Measurements from ENCODE around the gene HUNK.

The HUNK gene

GRCh38 chr21:31967334-31967733, 94.5 kb downstream of the HUNK start:
- no peak for DNase-seq
- Histone ChIP-seq H3K4me3 (ENCODE audit: low read depth, low read length) (no peak overlapping the region), H3K36me3 (replicated peaks) (no peaks in the 10 kb centered on the region), H3K27me3 (replicated peaks) (no peaks in the 10 kb centered on the region), H3K27ac (no peak overlapping the region)
- in situ Hi-C loops (cut with HindIII; ENCODE audit: low pct_ligation_motif_present, low sequenced_read_pairs): no loop called here
- TF ChIP-seq CTCF (IDR thresholded peaks at IDR 0.05; ENCODE audit: low read depth, low read length, missing control alignments): no peak

- no peaks in the 10 kb centered on the region for H3K27me3 ChIP-seq (replicated peaks)
- no peak for TF ChIP-seq CTCF (IDR thresholded peaks at IDR 0.05; ENCODE audit: low read depth, low read length, missing control alignments)
- no peak for DNase-seq
- no peak overlapping the region for H3K27ac ChIP-seq
- no peak overlapping the region for H3K4me3 ChIP-seq (ENCODE audit: low read depth, low read length)
- no peaks in the 10 kb centered on the region for H3K36me3 ChIP-seq (replicated peaks)
- in situ Hi-C loops (cut with HindIII; ENCODE audit: low pct_ligation_motif_present, low sequenced_read_pairs): no loop called here
Observed at GRCh38 chr21:31972622-31973021, 99.8 kb downstream of the HUNK start.

DNA sequence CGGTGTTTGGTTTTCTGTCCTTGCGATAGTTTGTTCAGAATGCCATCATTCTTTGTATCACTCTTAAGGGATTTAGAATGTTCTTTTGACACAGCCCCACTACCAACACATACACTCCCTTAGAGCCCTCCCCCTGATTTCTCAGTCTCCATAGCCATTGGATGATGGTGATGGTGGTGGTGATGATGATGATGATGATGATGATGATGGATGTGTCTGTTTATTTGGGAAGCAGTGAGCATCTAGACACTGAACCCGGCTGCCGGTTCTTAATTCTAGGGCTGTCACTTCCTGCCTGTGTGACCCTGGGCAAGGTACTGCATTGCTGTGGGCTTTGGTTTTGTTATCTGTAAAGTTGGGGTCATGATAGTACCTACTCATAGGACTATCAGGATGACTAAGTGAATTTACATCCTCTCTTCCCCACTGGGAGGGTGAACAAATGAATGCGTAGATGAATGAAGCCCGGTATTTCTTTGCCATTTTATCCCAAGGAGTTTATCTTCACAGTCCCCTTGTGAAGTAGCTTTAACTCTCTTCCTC, 100.7 kb downstream of the HUNK start:
- H3K36me3 ChIP-seq (replicated peaks): no peaks in the 10 kb centered on the region

GRCh38 chr21:31974454-31974985, 101.7 kb downstream of the HUNK start:
- in situ Hi-C loops (cut with HindIII; ENCODE audit: low pct_ligation_motif_present, low sequenced_read_pairs): no loop called here

More for the DNA sequence above, 100.7 kb downstream of the HUNK start:
- DNase-seq: no peak
- in situ Hi-C loops (cut with HindIII; ENCODE audit: low pct_ligation_motif_present, low sequenced_read_pairs): no loop called here
- Histone ChIP-seq H3K27me3 (replicated peaks) (no peaks in the 10 kb centered on the region), H3K27ac (no peak overlapping the region), H3K4me3 (ENCODE audit: low read depth, low read length) (no peak overlapping the region)
- no peak for TF ChIP-seq CTCF (IDR thresholded peaks at IDR 0.05; ENCODE audit: low read depth, low read length, missing control alignments)

GRCh38 chr21:31975491-31975890, 102.7 kb downstream of the HUNK start:
- in situ Hi-C loops (cut with HindIII; ENCODE audit: low pct_ligation_motif_present, low sequenced_read_pairs): no loop called here
- no peak for DNase-seq
- no peak overlapping the region for H3K4me3 ChIP-seq (ENCODE audit: low read depth, low read length)
- no peak overlapping the region for H3K27ac ChIP-seq
- no peak for TF ChIP-seq CTCF (IDR thresholded peaks at IDR 0.05; ENCODE audit: low read depth, low read length, missing control alignments)
- no peaks in the 10 kb centered on the region for H3K36me3 ChIP-seq (replicated peaks)
- no peaks in the 10 kb centered on the region for H3K27me3 ChIP-seq (replicated peaks)

More at GRCh38 chr21:31974454-31974985, 101.7 kb downstream of the HUNK start:
- H3K27me3 ChIP-seq (replicated peaks): no peaks in the 10 kb centered on the region
- H3K27ac ChIP-seq: no peak overlapping the region
- no peak overlapping the region for H3K4me3 ChIP-seq (ENCODE audit: low read depth, low read length)
- no peak for DNase-seq
- H3K36me3 ChIP-seq (replicated peaks): no peaks in the 10 kb centered on the region
- no peak for TF ChIP-seq CTCF (IDR thresholded peaks at IDR 0.05; ENCODE audit: low read depth, low read length, missing control alignments)

GRCh38 chr21:31977816-31978215, 105.0 kb downstream of the HUNK start:
- in situ Hi-C loops (cut with HindIII; ENCODE audit: low pct_ligation_motif_present, low sequenced_read_pairs): no loop called here
- Histone ChIP-seq H3K27ac (no peak overlapping the region), H3K36me3 (replicated peaks) (no peaks in the 10 kb centered on the region), H3K27me3 (replicated peaks) (no peaks in the 10 kb centered on the region), H3K4me3 (ENCODE audit: low read depth, low read length) (no peak overlapping the region)
- no peak for DNase-seq
- no peak for TF ChIP-seq CTCF (IDR thresholded peaks at IDR 0.05; ENCODE audit: low read depth, low read length, missing control alignments)

All from brain microvascular endothelial cell (primary cell).